H1 (cell line): Measurements from ENCODE around the gene ZNF750. TPM values are rescaled to one million over a fixed set of nuclear protein-coding genes. Genes with fewer than 3 reads are reported as not detected.

Source experiments
- CHD7 ChIP-seq: fragments of 300-600 bp; sonication (generic); IDR thresholded peaks from 2 replicates; pipeline ENCODE4 v1.7.1; 2012; ENCODE audit warnings: low read length, moderate library complexity, mild to moderate bottlenecking, inconsistent platforms; ENCODE audit not compliant: insufficient replicate concordance
- TCF12 ChIP-seq: IDR thresholded peaks from 2 replicates; pipeline ENCODE4 v1.6.1; 2011; ENCODE audit warnings: low read depth, mild to moderate bottlenecking, low read length
- polyA plus RNA-seq, 7 experiments: library from polyadenylated mRNA; depleted of rRNA in 3 of 7; stranded (reverse) in 5 of 7; unstranded in 2 of 7; fragments of >200 nt in 5 of 7; fragments of 200-250 nt in 2 of 7; gene quantifications; 1 replicate in 5 of 7; 2 replicates in 1 of 7; 4 replicates in 1 of 7; pipeline versions ENCODE4 v1.2.1 to v1.2.3, GENCODE V29; 2011 to 2013; ENCODE audit warnings: missing spikeins in 2 of 7, mixed read lengths in 2 of 7
- total RNA-seq: library from RNA; stranded (reverse); fragmentation: NEBNext Ultra II Directional; extraction: Animal tissue kit (Norgen Biotek cat#: 25700); gene quantifications from 2 replicates; pipeline ENCODE4 v1.2.1, GENCODE V29; 2021
- TF ChIP-seq, protein P1 (sequence below): IDR thresholded peaks from 2 replicates; pipeline ENCODE4 v1.6.1; 2012; ENCODE audit warnings: inconsistent platforms

Gene ZNF750
- total and polyA plus RNA-seq, 2 of the 8 experiments (the other 6 are each of a cell fraction or from before 2014, with no cell fraction given): not detected

DNA sequence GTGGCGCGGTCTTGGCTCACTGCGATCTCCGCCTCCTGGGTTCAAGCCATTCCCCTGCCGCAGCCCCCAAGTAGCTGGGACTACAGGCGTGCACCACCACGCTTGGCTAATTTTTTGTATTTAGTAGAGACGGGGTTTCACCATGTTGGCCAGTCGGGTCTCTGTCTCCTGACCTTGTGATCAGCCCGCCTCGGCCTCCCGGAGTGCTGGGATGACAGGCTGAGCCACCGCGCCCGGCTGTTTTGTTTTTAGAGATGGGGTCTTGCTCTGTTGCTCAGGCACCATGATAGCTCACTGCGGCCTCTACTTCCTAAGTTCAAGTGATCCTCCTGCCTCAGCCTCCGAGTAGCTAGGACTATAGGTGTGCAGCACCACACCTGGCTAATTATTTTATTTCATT lies 27.2 kb downstream of the ZNF750 start (continued):
- TF ChIP-seq CHD7 (no peak), TCF12 (no peak)
- TF ChIP-seq, protein P1, sequence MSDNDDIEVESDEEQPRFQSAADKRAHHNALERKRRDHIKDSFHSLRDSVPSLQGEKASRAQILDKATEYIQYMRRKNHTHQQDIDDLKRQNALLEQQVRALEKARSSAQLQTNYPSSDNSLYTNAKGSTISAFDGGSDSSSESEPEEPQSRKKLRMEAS: no peak
